H1 (cell line): ENCODE data around the gene OR8A1. TPM values are rescaled to one million over a fixed set of nuclear protein-coding genes. Genes with fewer than 3 reads are reported as not detected.

ENCODE experiments used
- CTCF ChIA-PET: fragments of 300-600 bp; sonication (Branson Sonifier 250); formaldehyde crosslinking; loops from one replicate; lab custom pipeline; 2021; ENCODE audit not compliant: partially characterized antibody; lab: Charles Lee
- POLR2A ChIA-PET: fragments of 300-600 bp; sonication (Branson Sonifier 250); formaldehyde crosslinking; loops from one replicate; lab custom pipeline; 2021; ENCODE audit warnings: inconsistent platforms; ENCODE audit not compliant: partially characterized antibody; lab: Charles Lee
- DNase-seq, 2 experiments: peaks; one replicate each; pipeline versions ENCODE4 v3.0.0 to v3.0.0-alpha.2; 2010 to 2022; ENCODE audit warnings: low spot score in 2 of 2, low read depth in 1 of 2, mixed read lengths in 1 of 2
- FAIRE-seq: peaks from 2 replicates; lab custom pipeline; 2011; peaks lifted over from hg19 to GRCh38; lab: Jason Lieb, UNC
- H2AFZ ChIP-seq: 2 replicates; pipeline ENCODE4 v1.8.1; 2012; ENCODE audit warnings: low read length, inconsistent platforms
- H2AK5ac ChIP-seq: 2 replicates; pipeline ENCODE4 v1.6.1; 2013; ENCODE audit warnings: low read depth, low read length
- H2BK120ac ChIP-seq: replicated peaks from 2 replicates; pipeline ENCODE3; 2013; ENCODE audit warnings: low read depth, low read length, inconsistent platforms
- H2BK12ac ChIP-seq: 2 replicates; pipeline ENCODE4 v1.6.1; 2013; ENCODE audit warnings: low read depth, low read length
- H2BK15ac ChIP-seq: 2 replicates; pipeline ENCODE4 v1.6.1; 2013; ENCODE audit warnings: low read length
- H2BK20ac ChIP-seq: 2 replicates; pipeline ENCODE4 v1.6.1; 2013; ENCODE audit warnings: low read length
- H2BK5ac ChIP-seq: 2 replicates; pipeline ENCODE4 v1.6.1; 2013; ENCODE audit warnings: low read depth, low read length
- H3K14ac ChIP-seq: 2 replicates; pipeline ENCODE4 v1.6.1; 2013; ENCODE audit warnings: inconsistent platforms; ENCODE audit not compliant: insufficient read length
- H3K18ac ChIP-seq: 2 replicates; pipeline ENCODE4 v1.6.1; 2013; ENCODE audit warnings: low read length; ENCODE audit errors: extremely low read depth
- H3K23ac ChIP-seq: 2 replicates; pipeline ENCODE4 v1.6.1; 2013; ENCODE audit warnings: inconsistent platforms; ENCODE audit not compliant: insufficient read length
- H3K23me2 ChIP-seq: 2 replicates; pipeline ENCODE4 v1.6.1; 2013; ENCODE audit warnings: low read depth, low read length
- H3K27ac ChIP-seq: 2 replicates; pipeline ENCODE4 v1.6.1; 2011; ENCODE audit warnings: low read depth, low read length, inconsistent platforms
- H3K27me3 ChIP-seq, 4 experiments: replicated peaks in 1 of 4; 1 replicate in 1 of 4; 2 replicates in 3 of 4; pipeline versions ENCODE4 v1.6.1 to v1.8.1; 2011 to 2013; ENCODE audit warnings: low read length in 3 of 4, mild to moderate bottlenecking in 3 of 4, inconsistent platforms in 2 of 4, mixed read lengths in 2 of 4, moderate library complexity in 1 of 4; ENCODE audit not compliant: control insufficient read depth in 3 of 4, insufficient read depth in 3 of 4; ENCODE audit errors: extremely low read depth in 1 of 4
- H3K36me3 ChIP-seq, 4 experiments: 2 replicates each; pipeline versions ENCODE4 v1.6.1 to v1.8.1; 2011 to 2013; ENCODE audit warnings: mild to moderate bottlenecking in 4 of 4, low read length in 3 of 4, moderate library complexity in 2 of 4, control low read depth in 1 of 4, inconsistent platforms in 1 of 4; ENCODE audit not compliant: insufficient read depth in 4 of 4, control insufficient read depth in 2 of 4
- H3K4ac ChIP-seq: replicated peaks from 2 replicates; pipeline ENCODE3; 2013; ENCODE audit warnings: low read length, low read depth, mixed read lengths, inconsistent platforms; ENCODE audit not compliant: insufficient read length
- H3K4me1 ChIP-seq, 4 experiments: replicated peaks in 1 of 4; 1 replicate in 1 of 4; 2 replicates in 3 of 4; pipeline versions ENCODE4 v1.6.1 to v1.8.1; 2011 to 2013; ENCODE audit warnings: low read length in 3 of 4, inconsistent platforms in 2 of 4, mixed read lengths in 1 of 4; ENCODE audit not compliant: insufficient read depth in 4 of 4, control insufficient read depth in 3 of 4
- H3K4me2 ChIP-seq, 2 experiments: 2 replicates each; pipeline versions ENCODE4 v1.6.1 to v1.8.1; 2011 to 2013; ENCODE audit warnings: low read depth in 2 of 2, low read length in 2 of 2, control low read depth in 1 of 2, inconsistent platforms in 1 of 2, mild to moderate bottlenecking in 1 of 2; ENCODE audit not compliant: insufficient read depth in 1 of 2
- H3K4me3 ChIP-seq, 4 experiments: fragments of 200-600, 300-600 bp in 1 of 4; sonication (generic), shearing (Covaris generic), sonication (Bioruptor Twin) in 1 of 4; 2 replicates each; pipeline versions ENCODE4 v1.5.1 to v1.8.1; 2011 to 2016; ENCODE audit warnings: low read length in 4 of 4, low read depth in 3 of 4, control low read depth in 2 of 4, inconsistent platforms in 2 of 4, mild to moderate bottlenecking in 2 of 4, mixed read lengths in 1 of 4, moderate library complexity in 1 of 4; ENCODE audit not compliant: insufficient read depth in 2 of 4; ENCODE audit errors: extremely low read depth in 1 of 4
- H3K56ac ChIP-seq: replicated peaks from 2 replicates; pipeline ENCODE3; 2013; ENCODE audit warnings: low read depth, mild to moderate bottlenecking, mixed read lengths, low read length, inconsistent platforms; ENCODE audit not compliant: insufficient read length
- H3K79me1 ChIP-seq: 2 replicates; pipeline ENCODE4 v1.6.1; 2013; ENCODE audit warnings: low read depth, low read length, control low read depth
- H3K79me2 ChIP-seq, 2 experiments: 2 replicates each; pipeline versions ENCODE4 v1.6.1 to v1.8.1; 2012 to 2013; ENCODE audit warnings: low read length in 2 of 2, mild to moderate bottlenecking in 2 of 2, inconsistent platforms in 1 of 2; ENCODE audit not compliant: insufficient read depth in 2 of 2, control insufficient read depth in 1 of 2
- H3K9ac ChIP-seq, 4 experiments: replicated peaks in 1 of 4; 1 replicate in 1 of 4; 2 replicates in 3 of 4; pipeline versions ENCODE4 v1.6.1 to v1.8.1; 2011 to 2013; ENCODE audit warnings: low read depth in 3 of 4, low read length in 3 of 4, control low read depth in 2 of 4, mild to moderate bottlenecking in 2 of 4, moderate library complexity in 2 of 4, inconsistent platforms in 1 of 4; ENCODE audit errors: extremely low read depth in 1 of 4
- H3K9me3 ChIP-seq, 2 experiments: 2 replicates each; pipeline versions ENCODE4 v1.6.1 to v1.8.1; 2012 to 2013; ENCODE audit warnings: mild to moderate bottlenecking in 2 of 2, moderate library complexity in 2 of 2, control low read depth in 1 of 2, inconsistent platforms in 1 of 2, low read depth in 1 of 2, low read length in 1 of 2, mixed read lengths in 1 of 2; ENCODE audit not compliant: insufficient read depth in 2 of 2
- H4K20me1 ChIP-seq, 2 experiments: replicated peaks in 1 of 2; 2 replicates each; pipeline versions ENCODE3 to v1.8.1; 2011 to 2013; ENCODE audit warnings: inconsistent platforms in 2 of 2, low read length in 2 of 2, mild to moderate bottlenecking in 1 of 2; ENCODE audit not compliant: insufficient read depth in 2 of 2, control insufficient read depth in 1 of 2
- H4K5ac ChIP-seq: 2 replicates; pipeline ENCODE4 v1.6.1; 2013; ENCODE audit warnings: low read length, low read depth, mixed read lengths, inconsistent platforms; ENCODE audit not compliant: insufficient read length
- H4K8ac ChIP-seq: 2 replicates; pipeline ENCODE4 v1.8.0; 2013; ENCODE audit warnings: mild to moderate bottlenecking, moderate library complexity, low read length, inconsistent platforms; ENCODE audit not compliant: insufficient read depth; ENCODE audit errors: extremely low read depth
- H4K91ac ChIP-seq: replicated peaks from 2 replicates; pipeline ENCODE3; 2013; ENCODE audit warnings: low read length, mixed read lengths, inconsistent platforms; ENCODE audit not compliant: insufficient read length
- CBX8 ChIP-seq: fragments of 300-800, 300-1000 bp; sonication (generic); IDR thresholded peaks from 2 replicates; pipeline ENCODE4 v1.7.1; 2016; ENCODE audit warnings: low read depth, low read length, borderline replicate concordance
- HDAC6 ChIP-seq: IDR thresholded peaks from one replicate; pipeline ENCODE4 v1.7.1; 2012; ENCODE audit warnings: low read depth, mild to moderate bottlenecking, inconsistent platforms, low read length, moderate library complexity
- KDM5A ChIP-seq: fragments of 200-600 bp; IDR thresholded peaks from 2 replicates; pipeline ENCODE4 v1.7.1; 2012; ENCODE audit warnings: mild to moderate bottlenecking, low read length, inconsistent platforms, mixed read lengths
- RNF2 ChIP-seq: fragments of 200-900, 300-1000 bp; sonication (generic); IDR thresholded peaks from 2 replicates; pipeline ENCODE4 v1.7.1; 2016; ENCODE audit warnings: borderline replicate concordance, low read depth, mild to moderate bottlenecking, antibody characterized with exemption, low read length; ENCODE audit not compliant: poor library complexity, severe bottlenecking; ENCODE audit errors: missing control alignments
- SP1 ChIP-seq: IDR thresholded peaks from 2 replicates; pipeline ENCODE4 v1.6.1; 2011; ENCODE audit warnings: low read depth, low read length
- SP2 ChIP-seq: IDR thresholded peaks from 2 replicates; pipeline ENCODE4 v1.6.1; 2012; ENCODE audit warnings: mild to moderate bottlenecking, low read length, inconsistent platforms
- TAF7 ChIP-seq: optimal IDR thresholded peaks from 2 replicates; pipeline ENCODE3; 2011; ENCODE audit warnings: low read depth, mild to moderate bottlenecking, inconsistent platforms, low read length, moderate library complexity, borderline replicate concordance
- YY1 ChIP-seq: IDR thresholded peaks from 2 replicates; pipeline ENCODE4 v1.6.1; 2011; ENCODE audit warnings: low read depth, mild to moderate bottlenecking, low read length
- ZNF274 ChIP-seq: IDR thresholded peaks from 2 replicates; pipeline ENCODE4 v1.7.0; 2012; ENCODE audit warnings: low read length, borderline replicate concordance; ENCODE audit errors: extremely low read depth
- WGBS, 2 experiments: shearing (Covaris generic) in 1 of 2; methylation state at CpG; one replicate each; pipeline versions ENCODE4 v1.1.6 to v1.1.7; 2013 to 2015; ENCODE audit warnings: low lambda C conversion rate in 2 of 2, mixed read lengths in 2 of 2, inconsistent platforms in 1 of 2, low coverage in 1 of 2, missing lambda C conversion rate in 1 of 2; ENCODE audit not compliant: insufficient replicate concordance in 2 of 2, insufficient coverage in 1 of 2, insufficient read length in 1 of 2; ENCODE audit errors: extremely low coverage in 1 of 2, missing lambda C conversion rate in 1 of 2; 5-methylcytosine and 5-hydroxymethylcytosine counted together
- polyA plus RNA-seq, 7 experiments: library from polyadenylated mRNA; depleted of rRNA in 3 of 7; stranded (reverse) in 5 of 7; unstranded in 2 of 7; fragments of >200 nt in 5 of 7; fragments of 200-250 nt in 2 of 7; gene quantifications; 1 replicate in 5 of 7; 2 replicates in 1 of 7; 4 replicates in 1 of 7; pipeline versions ENCODE4 v1.2.1 to v1.2.3, GENCODE V29; 2011 to 2013; ENCODE audit warnings: missing spikeins in 2 of 7, mixed read lengths in 2 of 7
- total RNA-seq: library from RNA; stranded (reverse); fragmentation: NEBNext Ultra II Directional; extraction: Animal tissue kit (Norgen Biotek cat#: 25700); gene quantifications from 2 replicates; pipeline ENCODE4 v1.2.1, GENCODE V29; 2021

OR8A1 gene
- total and polyA plus RNA-seq, 2 of the 8 experiments (the other 6 are each of a cell fraction or from before 2014, with no cell fraction given) = not detected

- Histone ChIP-seq H3K14ac (no peak within 1 kb of the TSS), H2AFZ (no peak within 1 kb of the TSS), H3K79me2 (no peaks in the 10 kb centered on the region), H4K5ac (no peak within 1 kb of the TSS), H2BK5ac (no peak within 1 kb of the TSS), H3K9me3 (no peaks in the 10 kb centered on the region)
- CTCF ChIA-PET = interaction anchor here (1.2 to 1.7 kb wide), 3 partner anchors 8 to 142 kb away, joined by 3 to 4 read pairs (median 4); no protein-coding TSS in a partner anchor
- TF ChIP-seq CBX8 (no peak), SP2 (no peak), RNF2 (no peak), KDM5A (no peak), ZNF274 (no peak), SP1 (no peak), YY1 (no peak), TAF7 (no peak), HDAC6 (no peak)
- TF ChIP-seq, all 59 proteins: peak for 0
- POLR2A ChIA-PET = no interaction called here
- Histone ChIP-seq H3K56ac (no peak within 1 kb of the TSS), H2BK12ac (no peak within 1 kb of the TSS), H2BK20ac (no peak within 1 kb of the TSS), H3K4ac (no peak within 1 kb of the TSS), H3K4me2 (no peak within 1 kb of the TSS), H3K18ac (no peak within 1 kb of the TSS), H4K8ac (no peak within 1 kb of the TSS), H3K79me1 (no peaks in the 10 kb centered on the region), H3K23ac (no peak within 1 kb of the TSS), H3K36me3 (no peaks in the 10 kb centered on the region), H4K91ac (no peak within 1 kb of the TSS), H3K23me2 (no peaks in the 10 kb centered on the region), H4K20me1 (no peaks in the 10 kb centered on the region), H2AK5ac (no peak within 1 kb of the TSS), H2BK120ac (no peak within 1 kb of the TSS), H3K27me3 (no peaks in the 10 kb centered on the region), H2BK15ac (no peak within 1 kb of the TSS), H3K27ac (no peak within 1 kb of the TSS), H3K4me3 (no peak within 1 kb of the TSS), H3K4me1 (no peaks in the 10 kb centered on the region), H3K9ac (no peak within 1 kb of the TSS)
- no peak for FAIRE-seq
- 93% methylated on average over 5 of the region's 5 CpGs; no CpG with 5 or more reads in 1 of the 2 experiments for WGBS, 2 experiments
- no peak for DNase-seq
Observed at GRCh38 chr11:124543554-124543953, 26.2 kb upstream of the OR8A1 start, which contains the start of gene OR8B12. TSS of gene OR8B12 (minus strand) at chr11:124543654. CDS start at chr11:124543654, 0 bp downstream.
